ENCODE results near the gene SECTM1.

The SECTM1 gene

GRCh38 chr17:82348866-82349265 is 15.3 kb upstream of the SECTM1 start:
- TF ChIP-seq NFIC (IDR thresholded peaks at IDR 0.05) (no peak), EGR1 (IDR thresholded peaks at IDR 0.05) (no peak), RAD21 (IDR thresholded peaks at IDR 0.05; ENCODE audit: low read depth) (no peak)

GRCh38 chr17:82348434-82348833 is 14.9 kb upstream of the SECTM1 start:
- TF ChIP-seq TAF1 (IDR thresholded peaks at IDR 0.05; ENCODE audit: low read depth) (no peak), FOXM1 (IDR thresholded peaks at IDR 0.05; ENCODE audit: borderline replicate concordance, low read depth) (no peak), RAD21 (IDR thresholded peaks at IDR 0.05; ENCODE audit: low read depth) (no peak)

GRCh38 chr17:82346342-82347300 is 13.1 kb upstream of the SECTM1 start:
- TF ChIP-seq MAX (IDR thresholded peaks at IDR 0.05) (no peak), EP300 (IDR thresholded peaks at IDR 0.05; ENCODE audit: borderline replicate concordance) (no peak), CREB1 (IDR thresholded peaks at IDR 0.05; ENCODE audit: low read depth) (no peak)

- no peak for TF ChIP-seq MAX (IDR thresholded peaks at IDR 0.05)
- TF ChIP-seq FOXM1 (IDR thresholded peaks at IDR 0.05; ENCODE audit: borderline replicate concordance, low read depth), result no peak
- TF ChIP-seq YY1 (IDR thresholded peaks at IDR 0.05; ENCODE audit: low read depth), result no peak
- no peak for TF ChIP-seq USF1 (IDR thresholded peaks at IDR 0.05)
- TF ChIP-seq CEBPB (IDR thresholded peaks at IDR 0.05), result no peak
- TF ChIP-seq EGR1 (IDR thresholded peaks at IDR 0.05), result no peak
- TF ChIP-seq TEAD4 (IDR thresholded peaks at IDR 0.05), result no peak
- TF ChIP-seq CREB1 (IDR thresholded peaks at IDR 0.05; ENCODE audit: low read depth), result no peak
- TF ChIP-seq NFIC (IDR thresholded peaks at IDR 0.05), result no peak
- no peak for TF ChIP-seq EP300 (IDR thresholded peaks at IDR 0.05; ENCODE audit: borderline replicate concordance)
- TF ChIP-seq TCF12 (IDR thresholded peaks at IDR 0.05; ENCODE audit: low read depth), result no peak
- TF ChIP-seq RAD21 (IDR thresholded peaks at IDR 0.05; ENCODE audit: low read depth), result no peak
- no peak for TF ChIP-seq TAF1 (IDR thresholded peaks at IDR 0.05; ENCODE audit: low read depth)
Measured at GRCh38 chr17:82345151-82345976, 11.8 kb upstream of the SECTM1 start.

- TF ChIP-seq YY1 (IDR thresholded peaks at IDR 0.05; ENCODE audit: low read depth), result no peak
- TF ChIP-seq TEAD4 (IDR thresholded peaks at IDR 0.05), result no peak
- no peak for TF ChIP-seq ZBTB7A (IDR thresholded peaks at IDR 0.05; ENCODE audit: low read depth)
- TF ChIP-seq TCF12 (IDR thresholded peaks at IDR 0.05; ENCODE audit: low read depth), result no peak
- no peak for TF ChIP-seq RAD21 (IDR thresholded peaks at IDR 0.05; ENCODE audit: low read depth)
- no peak for TF ChIP-seq USF1 (IDR thresholded peaks at IDR 0.05)
- TF ChIP-seq MAX (IDR thresholded peaks at IDR 0.05), result no peak
- TF ChIP-seq FOXM1 (IDR thresholded peaks at IDR 0.05; ENCODE audit: borderline replicate concordance, low read depth), result no peak
- TF ChIP-seq CEBPB (IDR thresholded peaks at IDR 0.05), result no peak
- no peak for TF ChIP-seq TAF1 (IDR thresholded peaks at IDR 0.05; ENCODE audit: low read depth)
- no peak for TF ChIP-seq CREB1 (IDR thresholded peaks at IDR 0.05; ENCODE audit: low read depth)
- no peak for TF ChIP-seq NFIC (IDR thresholded peaks at IDR 0.05)
Measured at GRCh38 chr17:82344175-82344907, 10.8 kb upstream of the SECTM1 start.

GRCh38 chr17:82343560-82343959 is 10.0 kb upstream of the SECTM1 start:
- TF ChIP-seq EP300 (IDR thresholded peaks at IDR 0.05; ENCODE audit: borderline replicate concordance) (no peak), MAX (IDR thresholded peaks at IDR 0.05) (0 out of 2 replicates have a peak, but pooled peaks have one; percentile 23), TEAD4 (IDR thresholded peaks at IDR 0.05) (no peak), YY1 (IDR thresholded peaks at IDR 0.05; ENCODE audit: low read depth) (no peak), EGR1 (IDR thresholded peaks at IDR 0.05) (no peak), RAD21 (IDR thresholded peaks at IDR 0.05; ENCODE audit: low read depth) (no peak), FOXM1 (IDR thresholded peaks at IDR 0.05; ENCODE audit: borderline replicate concordance, low read depth) (no peak)

- TF ChIP-seq USF1 (IDR thresholded peaks at IDR 0.05), result no peak
- TF ChIP-seq YY1 (IDR thresholded peaks at IDR 0.05; ENCODE audit: low read depth), result no peak
- no peak for TF ChIP-seq FOXM1 (IDR thresholded peaks at IDR 0.05; ENCODE audit: borderline replicate concordance, low read depth)
Measured at GRCh38 chr17:82342361-82343079, 9.0 kb upstream of the SECTM1 start.
